Right lung (tissue), 5 donors: ENCODE data around the gene PODN. TPM values are rescaled to one million over a fixed set of nuclear protein-coding genes. Genes with fewer than 3 reads are reported as not detected.

Experiments
- DNase-seq, 2 donors: peaks; one replicate each; pipeline ENCODE4 v3.0.0-alpha.2; 2013
- polyA plus RNA-seq, 5 donors: library from polyadenylated mRNA; unstranded; fragments of 120-200 nt; gene quantifications; one replicate each; pipeline versions ENCODE4 v1.2.1 to v1.2.3, GENCODE V29; 2013; ENCODE audit warnings: inconsistent platforms in 1 of 5, low replicate concordance in 1 of 5; ENCODE audit not compliant: insufficient read length in 5 of 5, insufficient read depth in 1 of 5

PODN gene
- polyA plus RNA-seq, 5 donors = 10.4 to 14.0 (median 11.2) TPM

DNA sequence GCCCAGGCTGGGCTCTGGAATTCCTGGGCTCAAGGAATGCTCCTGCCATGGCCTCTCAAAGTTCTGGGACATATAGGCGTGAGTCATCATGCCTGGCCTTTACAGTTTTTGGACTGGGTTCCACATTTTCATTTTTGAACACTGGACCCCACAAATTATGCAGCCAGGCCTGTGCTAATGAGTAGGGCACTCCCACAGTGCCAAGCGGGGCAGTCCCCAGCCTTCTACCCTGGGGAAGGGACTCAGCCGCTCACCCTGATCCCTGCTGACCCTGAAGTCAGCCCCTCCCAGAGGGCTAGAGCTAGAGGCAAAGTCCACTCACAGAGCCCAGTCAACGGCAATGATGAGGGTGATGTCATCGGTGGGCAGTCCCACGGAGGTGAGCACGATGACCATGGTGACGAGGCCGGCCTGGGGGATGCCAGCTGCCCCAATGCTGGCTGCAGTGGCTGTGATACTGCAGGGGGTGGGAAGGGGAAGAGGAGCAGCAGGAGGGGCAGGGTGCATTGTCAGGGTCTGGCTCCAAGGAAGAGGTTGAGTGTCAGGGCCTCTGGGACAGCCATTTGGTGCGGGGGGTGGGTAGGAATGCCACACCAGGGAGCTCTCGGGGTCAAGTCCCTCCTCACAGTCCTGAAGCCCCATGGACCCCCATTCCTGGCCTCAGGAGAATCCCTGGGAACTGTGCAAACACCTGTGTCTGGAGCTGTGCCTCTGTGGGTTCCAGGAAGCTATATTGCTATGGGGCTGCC lies 27.6 kb downstream of the PODN start:
- DNase-seq = no peak

GRCh38 chr1:53090227-53091147 lies 28.5 kb downstream of the PODN start:
- DNase-seq = no peak

- no peak for DNase-seq
Observed at GRCh38 chr1:53091841-53092645, 30.0 kb downstream of the PODN start.

GRCh38 chr1:53092659-53093450 lies 30.8 kb downstream of the PODN start:
- no peak for DNase-seq

GRCh38 chr1:53093451-53093754 lies 31.4 kb downstream of the PODN start:
- DNase-seq = no peak

- DNase-seq = no peak
Observed at GRCh38 chr1:53093778-53094532, 31.9 kb downstream of the PODN start.

- DNase-seq = no peak
Observed at GRCh38 chr1:53094533-53094919, 32.5 kb downstream of the PODN start.

DNA sequence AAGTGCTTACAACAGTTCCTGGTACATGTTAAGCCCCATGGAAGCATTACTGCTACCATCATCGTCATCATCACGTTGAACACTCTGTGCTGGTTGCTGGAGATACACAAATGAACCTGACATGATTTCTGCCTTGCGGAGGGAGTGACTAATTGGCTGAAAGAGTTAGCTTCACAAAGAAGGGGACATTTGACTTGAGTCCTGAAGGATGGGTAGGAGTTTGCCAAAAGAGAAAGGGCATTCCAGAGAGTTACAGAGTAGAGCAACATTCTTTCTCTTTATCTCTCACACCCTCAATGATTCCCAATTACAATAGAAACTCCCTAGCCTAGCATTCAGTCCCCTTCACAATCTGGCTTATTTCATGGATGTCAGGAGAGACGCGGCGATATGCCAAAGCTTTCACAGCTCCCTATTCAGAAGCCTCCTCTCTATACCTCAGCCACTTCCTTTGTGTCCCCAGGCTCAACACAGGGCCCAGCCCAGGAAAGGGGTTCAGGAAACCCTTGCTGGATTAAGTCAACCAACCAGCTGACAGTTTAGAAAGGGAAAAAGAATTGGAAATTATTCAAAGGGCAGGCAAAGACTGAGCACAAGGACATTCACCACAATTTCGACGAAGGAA lies 42.4 kb downstream of the PODN start:
- DNase-seq = no peak

DNA sequence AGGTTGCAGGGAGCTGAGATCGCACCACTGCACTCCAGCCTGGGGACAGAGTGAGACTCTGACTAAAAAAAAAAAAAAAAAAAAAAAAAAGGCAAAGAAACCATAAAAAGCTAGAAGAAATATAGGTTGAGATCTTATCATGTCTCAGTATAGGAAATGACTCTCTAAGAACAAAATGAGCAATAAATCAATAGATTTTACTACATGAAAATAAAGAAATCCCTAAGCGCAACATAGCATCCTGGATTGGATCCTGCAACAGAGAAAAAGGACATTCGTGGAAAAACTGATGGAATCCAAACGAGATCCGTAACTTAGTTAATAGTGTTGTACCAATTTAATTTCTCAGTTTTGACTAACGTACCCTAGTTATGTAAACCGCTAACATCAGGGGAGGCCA lies 45.1 kb downstream of the PODN start:
- DNase-seq = no peak

DNA sequence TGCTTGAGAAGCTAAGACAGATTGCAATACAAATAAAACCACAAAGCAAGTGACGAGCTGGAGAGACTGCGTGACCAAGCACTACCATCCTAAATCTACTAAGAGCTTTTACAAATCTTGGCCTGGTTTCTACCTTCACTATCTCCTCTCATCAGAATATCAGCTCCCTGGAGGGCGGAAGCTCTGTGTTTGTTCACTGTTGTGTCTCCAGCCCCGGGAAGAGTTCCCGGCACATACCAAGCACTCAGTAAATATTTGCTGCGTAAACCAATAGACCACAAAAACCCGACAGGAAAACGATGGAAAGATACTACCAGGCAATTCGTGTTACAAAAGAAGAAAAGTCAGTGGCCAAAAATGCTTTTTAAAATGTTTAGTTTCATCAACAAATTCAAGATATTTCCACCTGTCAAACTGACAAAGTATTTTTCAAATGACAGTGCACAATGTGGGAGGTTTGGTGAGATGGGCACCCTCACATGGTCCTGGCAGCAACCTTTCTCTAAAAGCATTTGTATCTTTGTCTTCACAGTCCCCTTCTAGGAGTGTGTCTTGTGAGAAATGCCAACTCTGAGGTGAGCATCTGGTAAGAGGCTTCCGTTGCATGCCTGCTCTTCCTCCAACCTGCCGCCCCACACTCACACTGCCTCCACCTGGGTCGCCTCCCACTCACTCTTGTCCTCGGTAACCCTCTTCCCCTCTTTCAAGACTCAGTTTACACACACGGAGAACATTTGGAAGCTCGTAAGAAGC lies 45.7 kb downstream of the PODN start:
- no peak for DNase-seq

DNA sequence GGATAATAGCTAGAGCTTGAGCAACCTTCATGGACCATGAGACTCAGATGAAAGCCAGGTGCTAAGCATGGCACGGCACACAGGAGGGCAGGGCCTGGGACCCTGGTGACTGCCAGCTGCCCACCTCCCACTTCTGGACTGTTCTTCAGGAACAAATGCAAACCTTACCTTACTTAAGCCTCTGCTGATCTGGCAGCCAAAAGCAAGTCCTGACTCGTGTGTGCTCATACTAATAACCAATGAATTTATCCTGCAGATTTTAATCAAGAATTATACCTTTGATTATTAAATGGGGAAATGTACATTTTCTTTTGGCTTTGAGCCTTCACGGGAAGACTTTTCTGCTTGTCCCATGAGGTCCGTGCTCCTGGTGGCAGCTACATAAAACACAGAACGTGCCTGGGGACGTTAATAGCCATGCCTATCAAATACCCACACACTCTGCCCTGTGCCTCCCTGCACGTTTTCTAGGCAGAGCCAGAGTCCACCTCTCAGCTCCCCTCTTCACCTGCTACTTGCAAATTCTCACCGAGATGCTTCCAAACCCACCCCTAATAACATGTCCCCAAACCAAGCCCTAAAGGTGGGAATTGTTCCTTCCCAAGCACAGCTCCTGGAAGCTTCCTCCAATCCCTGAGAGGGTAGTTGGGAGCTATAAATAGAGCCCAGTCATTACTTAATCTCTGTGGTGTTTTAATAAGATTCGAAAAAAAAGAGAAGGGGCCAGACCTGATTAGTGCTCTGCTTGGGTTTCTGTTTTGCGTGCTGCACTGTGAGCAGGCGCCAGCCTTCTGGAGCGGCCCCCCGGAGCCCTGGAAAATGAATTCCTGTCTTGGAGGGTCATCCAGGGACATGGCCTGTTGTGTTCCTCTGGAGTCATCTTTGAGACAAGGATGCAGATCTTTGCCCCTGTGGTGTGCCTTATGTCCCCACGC lies 46.9 kb downstream of the PODN start:
- DNase-seq = no peak

DNA sequence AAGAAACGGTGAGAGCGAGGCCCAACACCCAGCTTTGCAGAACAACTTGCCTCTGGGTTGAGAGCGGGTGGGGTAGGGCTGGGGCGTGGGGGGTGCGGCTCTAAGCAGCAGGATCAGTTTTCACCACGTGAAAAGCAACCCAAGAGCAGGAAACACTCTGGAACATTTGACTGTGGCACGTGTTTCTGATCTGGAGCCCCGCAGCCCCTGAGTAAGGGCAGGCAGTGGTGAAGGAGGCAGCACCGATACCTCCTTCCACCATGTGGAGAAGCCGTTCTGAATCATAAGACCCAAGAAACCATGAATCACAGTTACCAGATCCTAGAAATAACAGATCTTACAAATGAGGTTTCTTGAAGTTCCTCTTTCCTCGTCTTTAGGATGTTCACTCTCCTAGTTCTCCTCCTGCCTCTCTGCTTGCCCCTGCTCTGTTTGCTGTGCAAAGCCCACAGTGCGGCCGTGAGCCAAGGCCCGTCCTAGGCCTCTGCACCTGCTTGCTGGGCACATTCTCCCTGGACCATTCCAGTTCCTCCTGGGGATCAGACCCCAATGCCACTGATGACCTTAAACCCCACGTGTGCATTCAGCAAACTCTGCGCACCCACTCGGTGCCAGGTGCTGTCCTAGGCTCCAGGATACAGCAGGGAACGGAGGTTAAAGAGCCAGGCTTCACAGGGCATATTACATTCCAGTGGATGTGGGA lies 48.5 kb downstream of the PODN start:
- DNase-seq = no peak

GRCh38 chr1:53111073-53111556 lies 49.1 kb downstream of the PODN start:
- no peak for DNase-seq

DNA sequence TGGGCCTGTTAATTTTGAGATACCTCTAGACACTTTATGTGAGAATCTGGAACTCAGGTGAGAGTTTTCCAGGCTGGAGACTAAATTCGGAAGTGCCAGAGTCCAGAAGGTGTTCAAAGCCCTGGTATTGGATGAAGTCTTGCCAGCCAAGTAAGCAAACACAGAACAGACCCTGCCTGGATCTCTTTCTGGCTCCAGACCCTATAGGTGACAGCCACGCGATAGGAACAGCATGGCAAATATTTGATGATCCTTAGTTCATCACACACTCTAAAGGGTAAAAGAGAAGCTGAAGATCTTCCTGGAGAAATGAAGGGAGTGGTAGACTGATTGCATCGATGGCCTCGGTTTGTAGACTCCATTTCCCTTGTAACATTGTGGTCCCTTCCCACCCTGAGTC lies 49.7 kb downstream of the PODN start:
- no peak for DNase-seq

DNA sequence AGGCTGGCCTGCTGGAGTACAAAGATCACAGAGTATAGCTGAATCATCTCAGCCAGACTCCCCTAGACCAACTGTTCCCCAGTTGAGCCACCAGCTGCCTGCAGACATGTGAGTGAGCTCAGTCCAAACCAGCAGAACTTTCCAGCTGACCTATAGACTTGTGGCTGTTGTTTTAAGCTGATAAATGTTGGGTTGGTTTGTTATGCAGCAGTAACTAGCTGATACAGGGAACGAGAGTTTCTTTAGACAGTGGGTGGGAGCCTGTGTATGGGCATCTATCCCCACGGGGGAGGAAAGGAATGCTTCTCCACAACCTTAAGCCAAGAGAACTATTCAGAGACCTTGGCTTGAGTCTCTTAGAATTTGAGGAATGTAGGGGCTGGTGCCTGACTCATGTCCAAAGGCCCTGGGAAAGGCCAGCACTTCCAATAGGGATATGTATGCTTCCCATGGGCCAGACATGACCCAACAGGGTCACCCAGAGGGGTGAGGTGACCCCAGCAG lies 50.3 kb downstream of the PODN start:
- no peak for DNase-seq

- no peak for DNase-seq
Observed at GRCh38 chr1:53112861-53113260, 50.8 kb downstream of the PODN start.

- no peak for DNase-seq
Observed at GRCh38 chr1:53114090-53114489, 52.1 kb downstream of the PODN start.
